Activated CD8-positive, alpha-beta T cell treated with anti-CD3 and anti-CD28 coated beads, Interleukin-2, amount 10 ng/mL, durations not matched to agents 7 days and 5 days (primary cell): ENCODE measurements around the gene SHANK3. TPM values are rescaled to one million over a fixed set of nuclear protein-coding genes. Genes with fewer than 3 reads are reported as not detected.

Experiments
- ATAC-seq: fragments of 150-1000 bp; cut with Tn5 transposase; one replicate; pipeline ENCODE4 v1.10.0; 2021; ENCODE audit warnings: moderate library complexity
- CTCF ChIA-PET: fragments of 350-600 bp; sonication (Branson Sonifier 250); formaldehyde crosslinking; loops from one replicate; lab custom pipeline; 2021; ENCODE audit warnings: antibody characterized with exemption; lab: Charles Lee
- POLR2A ChIA-PET: fragments of 350-600 bp; sonication (Branson Sonifier 250); formaldehyde crosslinking; loops from one replicate; lab custom pipeline; 2021; ENCODE audit warnings: antibody characterized with exemption; lab: Charles Lee
- DNase-seq: peaks from one replicate; pipeline ENCODE4 v3.0.0-alpha.2; 2020
- H3K27ac Mint-ChIP-seq: one replicate; pipeline ENCODE4 v1.8.0; 2021; ENCODE audit warnings: mild to moderate bottlenecking, mixed read lengths
- H3K27me3 Mint-ChIP-seq: one replicate; pipeline ENCODE4 v1.8.0; 2021; ENCODE audit warnings: low read depth, mixed read lengths
- H3K36me3 Mint-ChIP-seq: one replicate; pipeline ENCODE4 v1.8.0; 2021; ENCODE audit warnings: low read depth, mixed read lengths
- H3K4me1 Mint-ChIP-seq: one replicate; pipeline ENCODE4 v1.8.0; 2021; ENCODE audit warnings: low read depth, mixed read lengths
- H3K4me3 Mint-ChIP-seq: one replicate; pipeline ENCODE4 v1.8.0; 2021; ENCODE audit warnings: mild to moderate bottlenecking, mixed read lengths
- H3K9me3 Mint-ChIP-seq: one replicate; pipeline ENCODE4 v1.8.0; 2022; ENCODE audit warnings: mixed read lengths; ENCODE audit not compliant: insufficient read depth
- total RNA-seq, 2 experiments: library from RNA; stranded (reverse); gene quantifications; one replicate each; pipeline ENCODE4 v1.2.3, GENCODE V29; 2021

Gene SHANK3
- total RNA-seq, 2 experiments from 2014 or later, result 0.05 TPM; not detected in 1

GRCh38 chr22:50684501-50684900, 11.9 kb downstream of the SHANK3 start:
- no peaks in the 10 kb centered on the region for H3K36me3 Mint-ChIP-seq
- DNase-seq (no peak), ATAC-seq (no peak)
- peaks cover 2% of the 10 kb centered on the region for H3K27me3 Mint-ChIP-seq
- ChIA-PET CTCF (no interaction called here), POLR2A (no interaction called here)
- H3K4me3 Mint-ChIP-seq, result no peak overlapping the region
- no peaks in the 10 kb centered on the region for H3K4me1 Mint-ChIP-seq
- H3K27ac Mint-ChIP-seq, result peak overlapping the region; percentile 3
- no peaks in the 10 kb centered on the region for H3K9me3 Mint-ChIP-seq

DNA sequence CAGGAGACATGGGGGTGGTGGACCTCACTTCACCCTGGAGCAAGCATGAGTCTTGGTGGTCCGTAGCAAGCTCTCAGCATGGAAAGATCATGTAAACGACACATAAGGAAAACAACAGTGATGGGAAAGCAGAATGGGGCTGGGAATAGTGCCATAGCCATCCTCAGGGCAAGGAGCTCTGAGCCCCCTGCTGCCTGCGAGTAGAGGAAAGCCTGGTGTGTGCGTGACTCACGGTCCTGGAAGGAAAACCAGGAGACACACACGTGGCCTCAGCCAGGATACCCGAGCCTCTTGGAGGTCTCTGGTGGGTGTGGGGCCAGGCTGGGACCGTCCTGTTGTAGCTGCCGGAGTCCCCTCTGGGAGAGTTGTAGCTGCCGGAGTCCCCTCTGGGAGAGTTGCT, 12.4 kb downstream of the SHANK3 start:
- Mint-ChIP-seq H3K27me3 (peaks cover 4% of the 10 kb centered on the region), H3K4me3 (no peak overlapping the region), H3K9me3 (no peaks in the 10 kb centered on the region), H3K36me3 (no peaks in the 10 kb centered on the region), H3K27ac (peak overlapping the region; percentile 3), H3K4me1 (no peaks in the 10 kb centered on the region)
- ChIA-PET CTCF (no interaction called here), POLR2A (no interaction called here)
- ATAC-seq (no peak), DNase-seq (no peak)

GRCh38 chr22:50686794-50687193, 14.2 kb downstream of the SHANK3 start:
- Mint-ChIP-seq H3K27ac (no peak overlapping the region), H3K4me3 (no peak overlapping the region), H3K27me3 (peaks cover 10% of the 10 kb centered on the region), H3K9me3 (no peaks in the 10 kb centered on the region), H3K4me1 (no peaks in the 10 kb centered on the region), H3K36me3 (no peaks in the 10 kb centered on the region)
- POLR2A ChIA-PET, result no interaction called here
- DNase-seq (no peak), ATAC-seq (no peak)
- CTCF ChIA-PET, result no interaction called here

DNA sequence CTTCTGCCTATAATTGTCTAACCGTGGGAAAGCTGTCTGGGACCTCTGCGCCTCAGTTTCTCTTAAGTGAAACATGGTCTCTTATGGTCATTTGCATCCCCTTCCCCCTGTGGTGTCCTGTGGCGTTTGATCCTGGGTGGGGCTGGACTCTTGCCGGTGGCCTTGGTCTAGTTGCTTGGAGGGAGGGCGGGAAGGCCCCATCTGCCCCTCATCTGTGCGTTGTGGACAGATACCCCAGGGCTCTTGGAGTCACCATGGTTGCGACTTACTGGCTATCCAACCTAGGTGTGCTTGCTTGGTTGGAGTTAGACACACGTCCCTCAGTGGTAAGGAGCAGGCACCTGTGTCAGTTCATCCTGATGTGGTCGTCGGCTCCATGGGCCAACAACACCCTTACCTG, 15.2 kb downstream of the SHANK3 start:
- H3K9me3 Mint-ChIP-seq, result no peaks in the 10 kb centered on the region
- no peak overlapping the region for H3K4me3 Mint-ChIP-seq
- H3K27ac Mint-ChIP-seq, result no peak overlapping the region
- DNase-seq (no peak), ATAC-seq (no peak)
- H3K27me3 Mint-ChIP-seq, result peaks cover 12% of the 10 kb centered on the region
- H3K4me1 Mint-ChIP-seq, result no peaks in the 10 kb centered on the region
- H3K36me3 Mint-ChIP-seq, result no peaks in the 10 kb centered on the region
- CTCF ChIA-PET, result no interaction called here
- POLR2A ChIA-PET, result no interaction called here

- no peaks in the 10 kb centered on the region for H3K36me3 Mint-ChIP-seq
- no peak overlapping the region for H3K4me3 Mint-ChIP-seq
- H3K9me3 Mint-ChIP-seq, result no peaks in the 10 kb centered on the region
- peaks cover 12% of the 10 kb centered on the region for H3K27me3 Mint-ChIP-seq
- no peak for DNase-seq
- H3K4me1 Mint-ChIP-seq, result no peaks in the 10 kb centered on the region
- H3K27ac Mint-ChIP-seq, result no peak overlapping the region
- ChIA-PET POLR2A (no interaction called here), CTCF (no interaction called here)
- ATAC-seq, result no peak
Observed at GRCh38 chr22:50688448-50688847, 15.8 kb downstream of the SHANK3 start.

GRCh38 chr22:50691521-50691920, 18.9 kb downstream of the SHANK3 start:
- ATAC-seq (no peak), DNase-seq (peak; percentile 65)
- Mint-ChIP-seq H3K36me3 (no peaks in the 10 kb centered on the region), H3K9me3 (no peaks in the 10 kb centered on the region), H3K4me1 (peaks cover 1% of the 10 kb centered on the region), H3K4me3 (no peak overlapping the region), H3K27me3 (peaks cover 15% of the 10 kb centered on the region), H3K27ac (no peak overlapping the region)
- POLR2A ChIA-PET, result no interaction called here
- CTCF ChIA-PET, result interaction anchor here (0.6 to 2.1 kb wide), 13 partner anchors 11 to 449 kb away, joined by 3 to 8 read pairs (median 4); partner anchors contain the start of genes ARSA, LMF2, NCAPH2 and SCO2

DNA sequence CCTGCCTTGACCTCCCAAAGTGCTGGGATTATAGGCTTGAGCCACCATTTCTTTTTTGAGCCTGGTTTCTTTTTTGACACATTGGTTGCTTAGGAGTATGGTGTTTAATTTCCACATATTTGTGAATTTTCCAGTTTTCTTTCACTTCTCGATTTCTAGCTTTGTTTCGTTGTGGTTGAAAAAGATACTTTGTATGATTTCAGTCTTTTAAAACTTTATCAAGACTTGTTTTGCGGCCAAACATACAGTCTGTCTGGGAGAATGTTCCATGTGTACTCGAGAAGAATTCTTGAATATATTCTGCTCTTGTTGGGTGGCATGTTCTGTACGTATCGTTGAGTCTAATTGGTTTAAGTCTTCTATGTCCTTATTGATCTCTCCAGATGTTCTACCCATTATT, 20.8 kb downstream of the SHANK3 start:
- POLR2A ChIA-PET, result no interaction called here
- CTCF ChIA-PET, result interaction anchor here (1.3 kb wide), 2 partner anchors 9 to 67 kb away, joined by 3 read pairs; no protein-coding TSS in a partner anchor
- Mint-ChIP-seq H3K4me3 (no peak overlapping the region), H3K4me1 (peaks cover 1% of the 10 kb centered on the region), H3K27me3 (peaks cover 15% of the 10 kb centered on the region), H3K9me3 (no peaks in the 10 kb centered on the region), H3K27ac (no peak overlapping the region), H3K36me3 (no peaks in the 10 kb centered on the region)
- DNase-seq (no peak), ATAC-seq (no peak)

- Mint-ChIP-seq H3K4me3 (no peak overlapping the region), H3K36me3 (no peaks in the 10 kb centered on the region), H3K4me1 (peaks cover 1% of the 10 kb centered on the region), H3K27me3 (peaks cover 15% of the 10 kb centered on the region), H3K9me3 (no peaks in the 10 kb centered on the region), H3K27ac (no peak overlapping the region)
- DNase-seq, result no peak
- ChIA-PET POLR2A (no interaction called here), CTCF (interaction anchor here (1.0 to 1.3 kb wide), 3 partner anchors 8 to 169 kb away, joined by 3 read pairs; partner anchors contain the start of gene SCO2)
- ATAC-seq, result no peak
Observed at GRCh38 chr22:50694099-50694605, 21.5 kb downstream of the SHANK3 start.

DNA sequence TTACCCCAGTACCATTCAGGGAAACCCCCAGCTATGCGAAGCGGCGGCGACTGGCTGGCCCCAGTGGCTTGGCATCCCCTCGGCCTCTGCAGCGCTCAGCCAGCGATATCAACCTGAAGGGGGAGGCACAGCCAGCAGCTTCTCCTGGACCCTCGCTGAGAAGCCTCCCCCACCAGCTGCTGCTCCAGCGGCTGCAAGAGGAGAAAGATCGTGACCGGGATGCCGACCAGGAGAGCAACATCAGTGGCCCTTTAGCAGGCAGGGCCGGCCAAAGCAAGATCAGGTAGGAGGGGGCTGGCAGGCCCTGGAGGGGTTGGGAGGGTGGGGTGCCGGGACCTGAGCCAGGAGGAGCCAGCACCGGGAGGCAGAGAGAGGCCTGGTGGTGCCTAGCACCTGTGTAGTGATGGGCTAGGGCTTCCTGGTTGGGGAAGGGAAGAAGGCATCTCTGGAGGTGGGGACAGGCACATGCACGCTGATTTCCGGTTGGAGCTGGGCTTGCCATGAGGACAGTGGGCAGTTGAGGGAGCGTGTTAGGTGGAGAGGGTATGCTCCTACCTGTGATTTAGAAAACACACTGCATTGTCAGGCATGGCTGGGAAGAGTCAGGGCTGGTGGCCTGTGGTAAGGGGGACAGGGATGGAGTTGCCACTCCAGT, 22.3 kb downstream of the SHANK3 start:
- Mint-ChIP-seq H3K27ac (no peak overlapping the region), H3K4me3 (no peak overlapping the region), H3K9me3 (no peaks in the 10 kb centered on the region), H3K36me3 (no peaks in the 10 kb centered on the region), H3K4me1 (peaks cover 1% of the 10 kb centered on the region), H3K27me3 (peaks cover 11% of the 10 kb centered on the region)
- CTCF ChIA-PET, result interaction anchor here (1.0 kb wide), 1 partner anchor 169 kb away, joined by 3 read pairs; the partner anchor contains the start of gene SCO2
- no peak for ATAC-seq
- no peak for DNase-seq
- POLR2A ChIA-PET, result no interaction called here

- H3K36me3 Mint-ChIP-seq, result no peaks in the 10 kb centered on the region
- no peak overlapping the region for H3K27ac Mint-ChIP-seq
- ChIA-PET POLR2A (no interaction called here), CTCF (no interaction called here)
- ATAC-seq, result no peak
- H3K4me3 Mint-ChIP-seq, result no peak overlapping the region
- H3K4me1 Mint-ChIP-seq, result peaks cover 1% of the 10 kb centered on the region
- DNase-seq, result no peak
- peaks cover 8% of the 10 kb centered on the region for H3K27me3 Mint-ChIP-seq
- H3K9me3 Mint-ChIP-seq, result no peaks in the 10 kb centered on the region
Observed at GRCh38 chr22:50695421-50696250, 23.0 kb downstream of the SHANK3 start.

- CTCF ChIA-PET, result no interaction called here
- no peaks in the 10 kb centered on the region for H3K9me3 Mint-ChIP-seq
- DNase-seq (no peak), ATAC-seq (no peak)
- H3K4me1 Mint-ChIP-seq, result peaks cover 1% of the 10 kb centered on the region
- H3K36me3 Mint-ChIP-seq, result no peaks in the 10 kb centered on the region
- no peak overlapping the region for H3K4me3 Mint-ChIP-seq
- POLR2A ChIA-PET, result no interaction called here
- H3K27ac Mint-ChIP-seq, result no peak overlapping the region
- peaks cover 7% of the 10 kb centered on the region for H3K27me3 Mint-ChIP-seq
Observed at GRCh38 chr22:50696251-50696798, 23.7 kb downstream of the SHANK3 start.
